ENCODE results near the gene CLIP1.

GRCh38 chr12:122308811-122309210, 113.7 kb downstream of the CLIP1 start:
- TF ChIP-seq CTCF (IDR thresholded peaks at IDR 0.05; ENCODE audit: insufficient read depth, low read length, poor library complexity, severe bottlenecking) = no peak
- TF ChIP-seq EZH2phosphoT487 (conservative IDR thresholded peaks at IDR 0.05; ENCODE audit: low read length) = no peak
